Fibroblast of villous mesenchyme (primary cell): ENCODE results near the gene CCDC170. TPM values are rescaled to one million over a fixed set of nuclear protein-coding genes. Genes with fewer than 3 reads are reported as not detected.
"Not testable (repeated sequence)": the region's sequence is repeated elsewhere in the genome, so short reads cannot be mapped to it uniquely, and the experiment has no call there.

Source experiments
- DNase-seq: peaks from one replicate; pipeline ENCODE4 v3.0.0-alpha.2; 2010; ENCODE audit warnings: low read depth
- H3K4me3 ChIP-seq: 2 replicates; pipeline ENCODE4 v1.5.1; 2011; ENCODE audit warnings: low read depth, mild to moderate bottlenecking, low read length
- total RNA-seq: library from RNA; depleted of rRNA; stranded (reverse); fragments of >200 nt; gene quantifications from 2 replicates; pipeline ENCODE4 v1.2.3, GENCODE V29; 2012
- TF ChIP-seq, protein P1 (sequence below): IDR thresholded peaks from 2 replicates; pipeline ENCODE4 v1.5.1; 2012; ENCODE audit warnings: low read depth, mild to moderate bottlenecking, low read length; ENCODE audit not compliant: insufficient read depth

Gene CCDC170, protein sequence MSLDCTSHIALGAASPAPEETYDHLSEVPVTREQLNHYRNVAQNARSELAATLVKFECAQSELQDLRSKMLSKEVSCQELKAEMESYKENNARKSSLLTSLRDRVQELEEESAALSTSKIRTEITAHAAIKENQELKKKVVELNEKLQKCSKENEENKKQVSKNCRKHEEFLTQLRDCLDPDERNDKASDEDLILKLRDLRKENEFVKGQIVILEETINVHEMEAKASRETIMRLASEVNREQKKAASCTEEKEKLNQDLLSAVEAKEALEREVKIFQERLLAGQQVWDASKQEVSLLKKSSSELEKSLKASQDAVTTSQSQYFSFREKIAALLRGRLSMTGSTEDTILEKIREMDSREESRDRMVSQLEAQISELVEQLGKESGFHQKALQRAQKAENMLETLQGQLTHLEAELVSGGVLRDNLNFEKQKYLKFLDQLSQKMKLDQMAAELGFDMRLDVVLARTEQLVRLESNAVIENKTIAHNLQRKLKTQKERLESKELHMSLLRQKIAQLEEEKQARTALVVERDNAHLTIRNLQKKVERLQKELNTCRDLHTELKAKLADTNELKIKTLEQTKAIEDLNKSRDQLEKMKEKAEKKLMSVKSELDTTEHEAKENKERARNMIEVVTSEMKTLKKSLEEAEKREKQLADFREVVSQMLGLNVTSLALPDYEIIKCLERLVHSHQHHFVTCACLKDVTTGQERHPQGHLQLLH
- 1.6 and 3.9 TPM in 2 replicates for total RNA-seq

DNA sequence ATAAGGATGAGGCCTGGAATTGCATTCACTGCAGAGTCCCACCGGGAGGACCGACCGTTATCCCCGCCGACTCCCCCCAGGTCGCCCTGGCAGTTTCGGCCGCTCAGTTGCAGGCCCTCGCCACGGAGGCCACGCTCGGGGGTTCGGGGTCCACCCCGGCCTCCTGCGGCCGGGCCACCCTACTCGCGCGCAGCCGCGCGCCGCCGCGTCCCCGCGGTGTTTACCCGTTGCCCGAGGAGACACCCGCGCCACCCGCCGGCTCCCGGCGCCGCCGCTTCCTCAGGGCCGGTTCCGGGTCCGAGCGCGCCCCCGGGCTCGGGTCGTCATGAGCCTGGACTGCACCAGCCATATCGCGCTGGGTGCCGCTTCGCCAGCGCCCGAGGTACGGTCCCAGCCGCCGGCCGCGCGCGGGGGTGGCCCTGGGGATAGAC is at the start of gene CCDC170:
Gene CCDC170 (plus strand): TSS at position 214 of the 431 bp plus-strand sequence. CDS start 112 bp downstream, at position 326.
- H3K4me3 ChIP-seq: peak within 1 kb of the TSS; percentile 65
- TF ChIP-seq, protein P1, sequence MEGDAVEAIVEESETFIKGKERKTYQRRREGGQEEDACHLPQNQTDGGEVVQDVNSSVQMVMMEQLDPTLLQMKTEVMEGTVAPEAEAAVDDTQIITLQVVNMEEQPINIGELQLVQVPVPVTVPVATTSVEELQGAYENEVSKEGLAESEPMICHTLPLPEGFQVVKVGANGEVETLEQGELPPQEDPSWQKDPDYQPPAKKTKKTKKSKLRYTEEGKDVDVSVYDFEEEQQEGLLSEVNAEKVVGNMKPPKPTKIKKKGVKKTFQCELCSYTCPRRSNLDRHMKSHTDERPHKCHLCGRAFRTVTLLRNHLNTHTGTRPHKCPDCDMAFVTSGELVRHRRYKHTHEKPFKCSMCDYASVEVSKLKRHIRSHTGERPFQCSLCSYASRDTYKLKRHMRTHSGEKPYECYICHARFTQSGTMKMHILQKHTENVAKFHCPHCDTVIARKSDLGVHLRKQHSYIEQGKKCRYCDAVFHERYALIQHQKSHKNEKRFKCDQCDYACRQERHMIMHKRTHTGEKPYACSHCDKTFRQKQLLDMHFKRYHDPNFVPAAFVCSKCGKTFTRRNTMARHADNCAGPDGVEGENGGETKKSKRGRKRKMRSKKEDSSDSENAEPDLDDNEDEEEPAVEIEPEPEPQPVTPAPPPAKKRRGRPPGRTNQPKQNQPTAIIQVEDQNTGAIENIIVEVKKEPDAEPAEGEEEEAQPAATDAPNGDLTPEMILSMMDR: no peak
- DNase-seq: peak; percentile 12

DNA sequence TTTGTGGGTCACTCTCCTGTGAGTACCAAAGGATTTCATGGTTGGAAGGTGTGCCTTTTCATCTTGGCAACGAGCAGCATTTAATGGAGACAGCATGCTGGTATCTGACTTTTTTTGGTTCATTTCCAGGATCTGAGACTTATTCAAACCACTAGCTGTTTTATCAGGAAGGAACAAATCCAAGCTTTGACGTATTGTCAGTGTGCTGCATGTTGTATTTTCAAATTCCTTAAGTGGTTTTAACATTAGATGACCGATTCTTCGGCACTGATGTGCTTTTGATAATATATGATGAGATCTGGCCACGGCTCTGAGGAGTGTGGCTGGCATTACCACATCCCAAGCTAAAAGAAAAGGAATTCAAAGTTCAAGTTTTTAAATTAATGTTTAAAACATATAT is 48.3 kb upstream of the CCDC170 start:
- H3K4me3 ChIP-seq: no peak overlapping the region
- peak; percentile 69 for DNase-seq
- TF ChIP-seq, protein P1: no peak

DNA sequence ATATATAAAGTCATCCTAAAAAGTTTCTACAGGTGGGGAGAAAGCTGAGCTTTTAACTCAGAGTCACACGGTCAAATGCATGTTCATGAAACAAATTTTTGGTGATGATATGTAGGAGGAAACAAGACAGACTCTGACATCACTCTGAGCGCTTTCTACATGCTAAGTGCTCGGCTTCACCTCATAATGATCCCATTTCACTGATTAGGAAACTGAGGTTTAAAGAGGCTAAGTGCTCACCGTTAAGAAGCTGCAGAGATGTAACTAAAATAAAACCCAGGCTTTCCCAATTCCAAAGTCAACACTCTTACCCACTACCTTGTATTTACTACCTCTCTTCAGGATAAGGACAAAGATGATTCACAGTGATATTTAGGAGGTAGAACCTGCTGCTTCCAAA is 46.6 kb upstream of the CCDC170 start:
- no peak for DNase-seq
- TF ChIP-seq, protein P1: no peak
- H3K4me3 ChIP-seq: no peak overlapping the region

DNA sequence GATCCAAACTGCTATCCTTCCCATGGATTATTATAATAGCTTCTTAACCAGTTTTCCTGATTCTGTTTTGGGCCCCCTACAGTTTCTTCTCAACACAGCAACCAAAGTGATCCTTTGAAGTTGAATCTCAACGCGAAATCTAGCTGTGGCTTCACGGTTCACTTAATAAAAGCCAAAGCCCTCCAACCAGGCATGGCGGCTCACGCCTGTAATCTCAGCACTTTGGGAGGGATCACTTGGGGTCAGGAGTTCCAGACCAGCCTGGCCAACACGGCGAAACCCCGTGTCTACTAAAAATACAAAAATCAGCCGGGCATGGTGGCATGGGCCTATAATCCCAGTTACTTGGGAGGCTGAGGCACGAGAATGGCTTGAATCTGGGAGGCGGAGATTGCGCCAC is 45.2 kb upstream of the CCDC170 start:
- TF ChIP-seq, protein P1: peak; percentile 9
- DNase-seq: no peak
- H3K4me3 ChIP-seq: no peak overlapping the region

DNA sequence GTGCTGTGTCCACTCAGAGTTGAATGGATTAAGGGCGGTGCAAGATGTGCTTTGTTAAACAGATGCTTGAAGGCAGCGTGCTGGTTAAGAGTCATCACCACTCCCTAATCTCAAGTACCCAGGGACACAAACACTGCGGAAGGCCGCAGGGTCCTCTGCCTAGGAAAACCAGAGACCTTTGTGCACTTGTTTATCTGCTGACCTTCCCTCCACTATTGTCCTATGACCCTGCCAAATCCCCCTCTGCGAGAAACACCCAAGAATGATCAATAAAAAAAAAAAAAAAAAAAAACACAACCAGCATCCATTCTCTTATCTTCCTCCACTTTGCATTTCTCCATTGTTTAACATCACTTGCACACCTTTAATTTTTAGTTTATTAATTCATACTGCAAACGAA is 42.9 kb upstream of the CCDC170 start:
- not testable (repeated sequence) for DNase-seq
- H3K4me3 ChIP-seq: peak overlapping the region; percentile 67

DNA sequence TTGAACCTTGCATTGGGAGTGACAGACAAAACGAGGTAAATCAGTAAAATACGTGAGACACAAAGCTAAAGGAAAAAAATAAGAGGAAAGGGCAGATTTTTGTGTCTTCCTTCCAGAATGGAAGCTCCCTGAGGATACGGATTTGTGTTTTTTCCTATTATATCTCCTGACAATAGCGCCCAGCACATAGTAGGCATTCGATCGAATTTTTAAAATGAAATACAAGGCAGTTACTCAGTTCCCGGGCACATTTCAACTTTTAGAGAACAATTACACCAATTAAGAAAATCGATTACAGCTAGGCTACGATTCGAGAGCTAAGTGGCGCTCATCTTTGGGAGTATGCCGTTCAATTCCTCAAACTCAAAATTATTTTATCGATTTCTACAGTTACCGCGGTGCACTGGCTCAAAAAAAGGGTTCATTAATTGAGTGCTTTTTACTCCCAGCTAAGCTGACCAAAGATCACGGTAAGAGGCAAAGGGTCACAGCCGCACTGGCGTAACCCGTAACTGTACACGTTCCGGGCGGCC is 42.3 kb upstream of the CCDC170 start:
- H3K4me3 ChIP-seq: peak overlapping the region; percentile 67
- TF ChIP-seq, protein P1: no peak
- DNase-seq: no peak
